SK-N-MC (cell line): ENCODE results near the gene ESYT3.

Experiments
- EZH2 ChIP-seq: fragments of 200-600 bp; sonication (generic); IDR thresholded peaks from one replicate; pipeline ENCODE4 v1.6.1; 2017; ENCODE audit warnings: antibody characterized with exemption
- FOXP2 ChIP-seq: optimal IDR thresholded peaks from 2 replicates; pipeline ENCODE3; 2011; ENCODE audit warnings: mild to moderate bottlenecking, moderate library complexity; ENCODE audit not compliant: insufficient read depth; ENCODE audit errors: extremely low read length, control extremely low read depth
- POLR2AphosphoS5 ChIP-seq: IDR thresholded peaks from 2 replicates; pipeline ENCODE4 v1.6.1; 2012; ENCODE audit warnings: mild to moderate bottlenecking, low read depth, low read length, borderline replicate concordance

GRCh38 chr3:138426211-138426610, 8.2 kb upstream of the ESYT3 start:
- TF ChIP-seq POLR2AphosphoS5 (no peak), EZH2 (no peak), FOXP2 (no peak)
